ENCODE data around the gene CD38. TPM values are rescaled to one million over a fixed set of nuclear protein-coding genes. Genes with fewer than 3 reads are reported as not detected.

Gene CD38
- total and polyA plus RNA-seq, 4 donors = 0.20 to 9.3 (median 4.3) TPM

DNA sequence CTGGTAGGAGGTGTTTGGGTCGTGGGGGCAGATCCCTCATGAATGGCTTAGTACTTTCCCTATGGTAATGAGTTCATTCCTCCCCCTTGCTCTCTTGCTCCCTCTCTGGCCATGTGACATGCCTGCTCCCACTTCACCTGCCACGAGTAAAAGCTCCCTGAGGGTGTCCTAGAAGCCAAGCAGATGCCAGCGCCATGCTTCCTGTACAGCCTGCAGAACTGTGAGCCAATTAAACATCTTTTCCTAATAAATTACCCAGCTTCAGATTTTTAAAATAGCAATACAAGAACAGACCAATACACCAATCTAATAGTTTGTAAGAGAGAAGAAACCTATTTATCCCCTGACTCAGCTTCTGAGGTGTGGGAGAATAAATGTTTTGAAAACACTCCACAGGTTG, 99.9 kb downstream of the CD38 start:
- H3K27ac ChIP-seq (ENCODE audit: low read depth in 1 of 2, low read length in 2 of 2) = no peak overlapping the region
- no peaks in the 10 kb centered on the region for H3K36me3 ChIP-seq (ENCODE audit: control insufficient read depth in 1 of 2, insufficient read depth in 2 of 2, low read length in 1 of 2)
- H3K4me3 ChIP-seq (ENCODE audit: low read length in 2 of 2) = no peak overlapping the region
- intact Hi-C loops (cut with DNase I) = no loop called here
- peaks cover 3% of the 10 kb centered on the region for H3K9me3 ChIP-seq (ENCODE audit: control insufficient read depth, low read length)
- DNase-seq (no peak), ATAC-seq (ENCODE audit: low FRiP score) (no peak)
- 91 to 94% methylated on average over 3 of the region's 3 CpGs for WGBS, 2 donors
- H3K27me3 ChIP-seq (ENCODE audit: control insufficient read depth in 1 of 2, insufficient read depth in 2 of 2, low read length in 1 of 2) = no peaks in the 10 kb centered on the region
- H3K4me1 ChIP-seq (ENCODE audit: control insufficient read depth in 1 of 2, insufficient read depth in 2 of 2, low read length in 2 of 2) = no peaks in the 10 kb centered on the region

DNA sequence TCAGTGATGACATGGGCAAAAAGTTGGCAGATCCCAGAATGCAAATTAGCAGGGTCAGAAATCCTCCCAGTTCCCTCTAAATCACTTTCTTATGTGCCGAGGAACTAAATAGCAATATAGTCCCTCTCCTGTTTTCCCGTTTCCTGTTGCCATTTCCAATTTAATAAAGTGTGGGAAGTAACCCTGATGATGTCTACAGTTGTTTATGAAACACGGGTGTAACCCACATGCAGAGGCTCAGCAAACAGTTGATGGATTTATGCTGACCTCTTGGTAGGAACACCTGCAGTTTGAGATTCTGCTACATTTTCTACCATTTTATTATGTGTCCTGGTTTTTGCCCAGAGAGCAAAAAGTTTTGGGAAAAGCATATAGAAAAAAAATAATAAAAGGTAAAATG, 103.7 kb downstream of the CD38 start:
- intact Hi-C loops (cut with DNase I) = loop anchor here (1.0 to 10.0 kb wide), 5 partner anchors 74 to 407 kb away; no protein-coding TSS in a partner anchor
- Histone ChIP-seq H3K36me3 (ENCODE audit: control insufficient read depth in 1 of 2, insufficient read depth in 2 of 2, low read length in 1 of 2) (no peaks in the 10 kb centered on the region), H3K9me3 (ENCODE audit: control insufficient read depth, low read length) (peaks cover 1% of the 10 kb centered on the region), H3K27ac (ENCODE audit: low read depth in 1 of 2, low read length in 2 of 2) (no peak overlapping the region), H3K4me3 (ENCODE audit: low read length in 2 of 2) (no peak overlapping the region), H3K4me1 (ENCODE audit: control insufficient read depth in 1 of 2, insufficient read depth in 2 of 2, low read length in 2 of 2) (no peaks in the 10 kb centered on the region), H3K27me3 (ENCODE audit: control insufficient read depth in 1 of 2, insufficient read depth in 2 of 2, low read length in 1 of 2) (no peaks in the 10 kb centered on the region)
- WGBS, 2 donors = 71 to 78% methylated on average over 3 of the region's 3 CpGs
- ATAC-seq (ENCODE audit: low FRiP score) = no peak
- DNase-seq = no peak

DNA sequence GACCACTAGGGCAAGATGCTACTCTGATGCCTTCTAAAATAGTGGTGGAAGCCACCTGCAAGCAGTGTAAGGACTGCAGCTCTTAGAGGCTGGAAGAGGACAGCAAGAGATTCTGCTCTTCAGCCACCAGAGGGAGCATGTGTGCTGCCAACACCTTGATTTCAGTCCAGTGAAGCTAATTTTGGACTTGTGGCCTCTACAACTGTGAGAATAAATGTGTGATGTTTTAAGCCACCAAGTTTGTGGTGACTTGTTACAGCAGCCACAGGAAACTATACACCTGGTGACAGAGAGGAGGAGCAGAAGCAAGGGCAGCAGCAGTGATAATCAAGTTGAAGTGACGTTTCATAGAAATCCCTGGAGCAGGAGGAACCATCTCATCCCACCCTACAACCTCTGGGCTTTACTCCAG, 104.6 kb downstream of the CD38 start:
- Histone ChIP-seq H3K27ac (ENCODE audit: low read depth in 1 of 2, low read length in 2 of 2) (no peak overlapping the region), H3K4me1 (ENCODE audit: control insufficient read depth in 1 of 2, insufficient read depth in 2 of 2, low read length in 2 of 2) (no peaks in the 10 kb centered on the region), H3K4me3 (ENCODE audit: low read length in 2 of 2) (no peak overlapping the region), H3K27me3 (ENCODE audit: control insufficient read depth in 1 of 2, insufficient read depth in 2 of 2, low read length in 1 of 2) (no peaks in the 10 kb centered on the region), H3K36me3 (ENCODE audit: control insufficient read depth in 1 of 2, insufficient read depth in 2 of 2, low read length in 1 of 2) (no peaks in the 10 kb centered on the region), H3K9me3 (ENCODE audit: control insufficient read depth, low read length) (no peaks in the 10 kb centered on the region)
- WGBS, 2 donors = 83 to 84% methylated on average over 1 of the region's 1 CpG
- DNase-seq = peak in 1 of 2 donors; percentile 53
- intact Hi-C loops (cut with DNase I) = loop anchor here (1.0 to 10.0 kb wide), 5 partner anchors 74 to 408 kb away; no protein-coding TSS in a partner anchor
- peak; percentile 88 for ATAC-seq (ENCODE audit: low FRiP score)

DNA sequence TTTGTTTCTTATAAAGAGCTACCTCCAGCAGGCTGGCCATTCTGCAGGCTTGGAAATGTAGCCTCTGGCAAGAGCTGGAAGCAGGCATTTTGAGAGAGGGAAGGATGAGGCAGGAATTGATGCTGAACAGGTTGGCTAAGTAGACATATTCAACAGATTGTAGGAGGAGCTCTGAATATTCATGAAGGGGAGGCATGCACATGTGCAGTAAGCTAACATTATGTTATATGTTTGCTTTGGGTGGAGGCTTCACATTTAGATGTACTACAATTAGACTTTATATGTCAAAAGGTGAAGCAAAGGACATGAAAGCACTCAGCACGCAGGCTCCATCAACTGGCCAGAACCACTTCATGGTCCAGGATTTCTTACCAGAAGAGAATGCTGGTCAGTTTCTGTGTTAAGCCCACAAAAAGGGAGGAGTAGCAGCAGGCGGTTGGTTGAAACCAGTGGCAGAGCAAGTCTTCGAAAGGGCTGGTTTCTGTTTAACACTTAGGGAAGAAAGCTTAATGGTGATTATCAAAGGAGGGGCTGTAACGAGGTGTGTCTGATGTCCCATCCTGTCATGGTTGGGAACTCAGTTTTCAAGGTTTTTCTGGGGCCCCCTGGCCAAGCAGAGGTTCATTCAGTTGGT, 105.6 kb downstream of the CD38 start:
- 85 to 90% methylated on average over 4 of the region's 4 CpGs for WGBS, 2 donors
- no peak for ATAC-seq (ENCODE audit: low FRiP score)
- Histone ChIP-seq H3K4me3 (ENCODE audit: low read length in 2 of 2) (no peak overlapping the region), H3K36me3 (ENCODE audit: control insufficient read depth in 1 of 2, insufficient read depth in 2 of 2, low read length in 1 of 2) (no peaks in the 10 kb centered on the region), H3K9me3 (ENCODE audit: control insufficient read depth, low read length) (no peaks in the 10 kb centered on the region), H3K4me1 (ENCODE audit: control insufficient read depth in 1 of 2, insufficient read depth in 2 of 2, low read length in 2 of 2) (no peaks in the 10 kb centered on the region), H3K27me3 (ENCODE audit: control insufficient read depth in 1 of 2, insufficient read depth in 2 of 2, low read length in 1 of 2) (no peaks in the 10 kb centered on the region), H3K27ac (ENCODE audit: low read depth in 1 of 2, low read length in 2 of 2) (no peak overlapping the region)
- DNase-seq = no peak
- intact Hi-C loops (cut with DNase I) = loop anchor here (5.0 to 10.0 kb wide), 4 partner anchors 76 to 409 kb away; no protein-coding TSS in a partner anchor

DNA sequence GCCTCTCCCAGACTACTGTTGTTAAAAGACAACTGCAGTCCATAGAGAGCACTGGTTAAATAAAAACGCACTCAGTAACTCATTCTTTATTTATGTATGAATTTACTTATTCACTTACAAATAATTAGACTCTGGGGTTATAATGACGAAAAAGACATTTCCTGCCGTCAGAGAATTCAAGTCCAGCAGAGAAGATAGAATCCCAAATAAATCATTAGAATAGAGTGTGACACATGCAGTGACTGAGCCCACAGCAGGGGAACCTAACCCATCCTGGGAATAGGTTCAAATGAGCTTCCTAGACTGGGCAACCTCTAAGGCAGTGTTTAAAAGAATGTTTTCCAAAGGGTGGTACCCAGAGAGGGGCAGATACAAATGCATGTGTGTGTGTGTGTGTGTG, 106.5 kb downstream of the CD38 start:
- Histone ChIP-seq H3K36me3 (ENCODE audit: control insufficient read depth in 1 of 2, insufficient read depth in 2 of 2, low read length in 1 of 2) (no peaks in the 10 kb centered on the region), H3K27ac (ENCODE audit: low read depth in 1 of 2, low read length in 2 of 2) (no peak overlapping the region), H3K4me3 (ENCODE audit: low read length in 2 of 2) (no peak overlapping the region), H3K27me3 (ENCODE audit: control insufficient read depth in 1 of 2, insufficient read depth in 2 of 2, low read length in 1 of 2) (no peaks in the 10 kb centered on the region), H3K4me1 (ENCODE audit: control insufficient read depth in 1 of 2, insufficient read depth in 2 of 2, low read length in 2 of 2) (no peaks in the 10 kb centered on the region), H3K9me3 (ENCODE audit: control insufficient read depth, low read length) (no peaks in the 10 kb centered on the region)
- WGBS, 2 donors = 60 to 64% methylated on average over 3 of the region's 3 CpGs
- ATAC-seq (ENCODE audit: low FRiP score) = no peak
- no peak for DNase-seq
- intact Hi-C loops (cut with DNase I) = loop anchor here (5.0 to 10.0 kb wide), 4 partner anchors 77 to 410 kb away; no protein-coding TSS in a partner anchor

DNA sequence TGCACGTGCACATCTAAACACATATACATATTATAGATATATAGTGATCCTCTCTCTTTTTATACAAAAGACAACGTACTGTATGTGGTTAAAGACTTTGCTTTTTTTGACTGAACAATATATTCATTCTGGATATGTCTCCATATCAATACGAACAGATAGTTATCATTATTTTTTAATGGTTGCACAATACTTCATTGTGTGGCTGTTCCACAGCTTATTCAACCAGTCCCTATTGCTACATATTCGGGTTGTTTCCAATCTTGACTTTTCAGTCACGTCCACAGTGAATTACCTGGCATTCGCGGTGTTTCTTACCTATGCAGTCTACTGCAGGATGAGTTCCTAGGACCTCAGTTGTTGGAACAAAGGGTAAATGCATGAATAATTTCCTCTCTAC, 107.3 kb downstream of the CD38 start:
- WGBS, 2 donors = 86 to 88% methylated on average over 7 of the region's 7 CpGs
- no peaks in the 10 kb centered on the region for H3K9me3 ChIP-seq (ENCODE audit: control insufficient read depth, low read length)
- intact Hi-C loops (cut with DNase I) = loop anchor here in 1 of 2 donors (10.0 kb wide), 1 partner anchor 411 kb away; no protein-coding TSS in a partner anchor
- no peaks in the 10 kb centered on the region for H3K36me3 ChIP-seq (ENCODE audit: control insufficient read depth in 1 of 2, insufficient read depth in 2 of 2, low read length in 1 of 2)
- H3K27ac ChIP-seq (ENCODE audit: low read depth in 1 of 2, low read length in 2 of 2) = no peak overlapping the region
- no peak overlapping the region for H3K4me3 ChIP-seq (ENCODE audit: low read length in 2 of 2)
- no peak for ATAC-seq (ENCODE audit: low FRiP score)
- DNase-seq = no peak
- H3K27me3 ChIP-seq (ENCODE audit: control insufficient read depth in 1 of 2, insufficient read depth in 2 of 2, low read length in 1 of 2) = no peaks in the 10 kb centered on the region
- no peaks in the 10 kb centered on the region for H3K4me1 ChIP-seq (ENCODE audit: control insufficient read depth in 1 of 2, insufficient read depth in 2 of 2, low read length in 2 of 2)

DNA sequence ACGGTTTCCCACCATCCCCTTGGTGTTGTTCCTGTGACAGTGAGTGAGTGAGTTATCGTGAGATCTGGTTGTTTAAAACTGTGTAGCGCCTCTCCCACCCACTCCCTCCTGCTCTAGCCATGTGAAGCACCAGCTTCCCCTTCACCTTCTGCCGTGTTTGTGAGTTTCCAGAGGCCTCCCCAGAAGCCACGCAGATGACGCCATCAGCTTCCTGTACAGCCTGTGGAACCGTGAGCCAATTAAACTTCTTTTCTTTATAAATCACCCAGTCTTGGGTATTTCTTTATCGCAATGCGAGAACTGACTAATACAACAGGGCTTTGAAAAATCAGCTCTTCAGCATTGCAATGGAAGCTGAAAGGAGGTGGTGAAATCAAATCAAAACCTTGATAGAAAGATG, 110.4 kb downstream of the CD38 start:
- DNase-seq (no peak), ATAC-seq (ENCODE audit: low FRiP score) (no peak)
- no peak overlapping the region for H3K27ac ChIP-seq (ENCODE audit: low read depth in 1 of 2, low read length in 2 of 2)
- no peak overlapping the region for H3K4me3 ChIP-seq (ENCODE audit: low read length in 2 of 2)
- no peaks in the 10 kb centered on the region for H3K4me1 ChIP-seq (ENCODE audit: control insufficient read depth in 1 of 2, insufficient read depth in 2 of 2, low read length in 2 of 2)
- no peaks in the 10 kb centered on the region for H3K27me3 ChIP-seq (ENCODE audit: control insufficient read depth in 1 of 2, insufficient read depth in 2 of 2, low read length in 1 of 2)
- WGBS, 2 donors = 81 to 84% methylated on average over 9 of the region's 9 CpGs
- intact Hi-C loops (cut with DNase I) = loop anchor here in 1 of 2 donors (10.0 kb wide), 1 partner anchor 414 kb away; no protein-coding TSS in a partner anchor
- no peaks in the 10 kb centered on the region for H3K36me3 ChIP-seq (ENCODE audit: control insufficient read depth in 1 of 2, insufficient read depth in 2 of 2, low read length in 1 of 2)
- H3K9me3 ChIP-seq (ENCODE audit: control insufficient read depth, low read length) = no peaks in the 10 kb centered on the region

DNA sequence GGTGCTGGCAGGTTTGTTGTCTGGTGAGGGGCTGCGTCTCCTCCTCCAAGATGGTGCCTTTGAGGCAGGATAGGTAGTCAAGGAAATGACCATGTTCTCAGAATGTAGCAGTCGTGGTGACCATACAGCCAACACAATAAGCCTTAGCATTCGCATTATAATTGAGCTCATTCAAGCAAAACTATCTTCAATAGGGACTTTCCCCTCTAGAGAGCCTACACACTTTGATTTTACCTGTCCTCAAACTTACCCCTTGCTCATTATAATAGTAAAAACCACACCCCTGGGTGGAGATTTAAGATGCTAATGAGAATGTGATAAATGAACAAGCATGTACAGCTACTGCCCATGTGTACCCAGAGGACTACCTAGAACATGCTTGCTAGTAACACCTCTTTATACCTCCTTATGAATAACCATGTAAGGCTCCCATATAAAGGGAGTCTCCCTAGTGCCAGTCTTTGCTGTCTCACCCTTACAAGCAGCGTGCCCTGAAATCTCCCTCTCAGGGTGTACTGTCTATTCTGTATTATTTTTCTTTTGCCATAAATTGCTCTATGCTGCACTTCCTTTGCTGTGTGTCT, 112.2 kb downstream of the CD38 start:
- DNase-seq (no peak), ATAC-seq (ENCODE audit: low FRiP score) (no peak)
- WGBS, 2 donors = 92 to 94% methylated on average over 4 of the region's 4 CpGs
- H3K4me1 ChIP-seq (ENCODE audit: control insufficient read depth in 1 of 2, insufficient read depth in 2 of 2, low read length in 2 of 2) = no peaks in the 10 kb centered on the region
- no peak overlapping the region for H3K27ac ChIP-seq (ENCODE audit: low read depth in 1 of 2, low read length in 2 of 2)
- H3K9me3 ChIP-seq (ENCODE audit: control insufficient read depth, low read length) = no peaks in the 10 kb centered on the region
- intact Hi-C loops (cut with DNase I) = no loop called here
- H3K4me3 ChIP-seq (ENCODE audit: low read length in 2 of 2) = no peak overlapping the region
- no peaks in the 10 kb centered on the region for H3K36me3 ChIP-seq (ENCODE audit: control insufficient read depth in 1 of 2, insufficient read depth in 2 of 2, low read length in 1 of 2)
- no peaks in the 10 kb centered on the region for H3K27me3 ChIP-seq (ENCODE audit: control insufficient read depth in 1 of 2, insufficient read depth in 2 of 2, low read length in 1 of 2)

DNA sequence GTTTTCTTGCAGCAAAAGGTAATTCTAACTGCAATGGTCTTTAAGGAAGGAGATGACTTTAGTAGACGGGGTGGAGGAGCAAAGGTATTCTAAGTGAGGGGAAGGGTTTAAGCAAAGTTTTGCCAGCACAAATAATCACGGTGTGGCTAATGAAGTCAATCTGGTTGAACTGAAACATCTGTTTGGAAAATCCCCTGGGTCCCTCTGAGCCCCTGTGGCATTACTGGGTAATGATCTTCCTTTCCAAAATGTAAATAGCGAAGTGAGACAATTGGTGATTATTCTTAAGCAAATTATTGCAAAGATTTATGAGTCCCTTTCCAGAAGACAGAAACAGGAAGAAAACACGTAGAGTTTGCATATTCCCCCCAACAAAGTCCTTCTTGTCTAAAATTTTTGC, 113.2 kb downstream of the CD38 start:
- ATAC-seq (ENCODE audit: low FRiP score) = no peak
- Histone ChIP-seq H3K4me3 (ENCODE audit: low read length in 2 of 2) (no peak overlapping the region), H3K9me3 (ENCODE audit: control insufficient read depth, low read length) (no peaks in the 10 kb centered on the region), H3K27me3 (ENCODE audit: control insufficient read depth in 1 of 2, insufficient read depth in 2 of 2, low read length in 1 of 2) (no peaks in the 10 kb centered on the region), H3K36me3 (ENCODE audit: control insufficient read depth in 1 of 2, insufficient read depth in 2 of 2, low read length in 1 of 2) (no peaks in the 10 kb centered on the region), H3K4me1 (ENCODE audit: control insufficient read depth in 1 of 2, insufficient read depth in 2 of 2, low read length in 2 of 2) (no peaks in the 10 kb centered on the region), H3K27ac (ENCODE audit: low read depth in 1 of 2, low read length in 2 of 2) (no peak overlapping the region)
- intact Hi-C loops (cut with DNase I) = no loop called here
- no peak for DNase-seq
- WGBS, 2 donors = 48 to 51% methylated on average over 4 of the region's 4 CpGs
